GM06990 (cell line): Measurements from ENCODE around the gene ANKS3.
A peak's percentile ranks its signal among the peaks of the same experiment; 100 is the strongest.

ENCODE experiments used
- DNase-seq: peaks from one replicate; pipeline ENCODE4 v3.0.0-alpha.2; 2011; ENCODE audit not compliant: insufficient read length; ENCODE audit errors: extremely low read depth
- H3K27me3 ChIP-seq: replicated peaks from 2 replicates; pipeline ENCODE4 v1.6.0; 2011; ENCODE audit warnings: low read length; ENCODE audit not compliant: control insufficient read depth, insufficient read depth
- H3K36me3 ChIP-seq: 2 replicates; pipeline ENCODE4 v1.5.1; 2011; ENCODE audit warnings: low read length; ENCODE audit not compliant: control insufficient read depth, insufficient read depth
- H3K4me3 ChIP-seq: replicated peaks from 2 replicates; pipeline ENCODE4 v1.5.1; 2011; ENCODE audit warnings: low read depth, mild to moderate bottlenecking, control low read depth, low read length
- CTCF ChIP-seq: IDR thresholded peaks from 2 replicates; pipeline ENCODE4 v1.5.1; 2011; ENCODE audit warnings: low read length, control low read depth, mild to moderate bottlenecking, inconsistent platforms; ENCODE audit not compliant: insufficient read depth, poor library complexity, severe bottlenecking

Gene ANKS3

GRCh38 chr16:4768549-4769305 lies 34.7 kb upstream of the ANKS3 start:
- Histone ChIP-seq H3K36me3 (peaks cover 4% of the 10 kb centered on the region; the same call in 1 of the 2 replicates), H3K4me3 (peak overlapping the region; percentile 86), H3K27me3 (no peaks in the 10 kb centered on the region)
- DNase-seq, result peak; percentile 93
- no peak for TF ChIP-seq CTCF

- no peak for TF ChIP-seq CTCF
- Histone ChIP-seq H3K27me3 (no peaks in the 10 kb centered on the region), H3K4me3 (peak overlapping the region; percentile 86), H3K36me3 (peaks cover 6% of the 10 kb centered on the region)
- no peak for DNase-seq
Measured at GRCh38 chr16:4767872-4768548, 33.9 kb upstream of the ANKS3 start.

- TF ChIP-seq CTCF, result no peak
- H3K27me3 ChIP-seq, result no peaks in the 10 kb centered on the region
- peak; percentile 98 for DNase-seq
- peak within 1 kb of the TSS; percentile 86 for H3K4me3 ChIP-seq
- H3K36me3 ChIP-seq, result peaks cover 12% of the 10 kb centered on the region
Measured at GRCh38 chr16:4766875-4767628, 33.0 kb upstream of the ANKS3 start, which contains the start of gene ZNF500. TSS of gene ZNF500 (minus strand) at chr16:4767162. CDS start at chr16:4765978, 1,184 bp downstream.

- TF ChIP-seq CTCF, result no peak
- H3K36me3 ChIP-seq, result peaks cover 14% of the 10 kb centered on the region
- peak overlapping the region; percentile 86 for H3K4me3 ChIP-seq
- no peak for DNase-seq
- H3K27me3 ChIP-seq, result no peaks in the 10 kb centered on the region
Measured at GRCh38 chr16:4765511-4766474, 31.7 kb upstream of the ANKS3 start.

- peaks cover 22% of the 10 kb centered on the region for H3K36me3 ChIP-seq
- TF ChIP-seq CTCF, result no peak
- DNase-seq, result no peak
Measured at GRCh38 chr16:4763791-4764190, 29.7 kb upstream of the ANKS3 start.

More at GRCh38 chr16:4763791-4764190, 29.7 kb upstream of the ANKS3 start:
- H3K27me3 ChIP-seq, result no peaks in the 10 kb centered on the region
- no peak overlapping the region for H3K4me3 ChIP-seq
